Keratinocyte (primary cell): ENCODE data around the gene PIGT. TPM values are rescaled to one million over a fixed set of nuclear protein-coding genes. Genes with fewer than 3 reads are reported as not detected.

Source experiments
- DNase-seq: peaks from one replicate; pipeline ENCODE4 v3.0.0-alpha.2; 2011; ENCODE audit warnings: low read depth, missing footprints, low spot score
- FAIRE-seq: peaks from 2 replicates; lab custom pipeline; 2011; peaks lifted over from hg19 to GRCh38; lab: Jason Lieb, UNC
- H2AFZ ChIP-seq: 2 replicates; pipeline ENCODE4 v1.6.0; 2012; ENCODE audit warnings: low read length, control low read depth, inconsistent platforms; ENCODE audit not compliant: control insufficient read depth
- H3K27ac ChIP-seq: 2 replicates; pipeline ENCODE4 v1.5.1; 2011; ENCODE audit warnings: low read length; ENCODE audit not compliant: control insufficient read depth, insufficient read depth
- H3K27me3 ChIP-seq: 3 replicates; pipeline ENCODE4 v1.6.0; 2011; ENCODE audit warnings: low read length; ENCODE audit not compliant: control insufficient read depth, insufficient read depth; ENCODE audit errors: extremely low read depth
- H3K36me3 ChIP-seq, 2 experiments: 2 replicates in 1 of 2; 3 replicates in 1 of 2; pipeline ENCODE4 v1.5.1; 2011; ENCODE audit warnings: low read length in 2 of 2, mild to moderate bottlenecking in 1 of 2; ENCODE audit not compliant: control insufficient read depth in 2 of 2, insufficient read depth in 2 of 2; ENCODE audit errors: extremely low read depth in 1 of 2
- H3K4me1 ChIP-seq: 3 replicates; pipeline ENCODE4 v1.5.1; 2011; ENCODE audit warnings: low read length; ENCODE audit not compliant: control insufficient read depth, insufficient read depth; ENCODE audit errors: extremely low read depth
- H3K4me2 ChIP-seq: 3 replicates; pipeline ENCODE4 v1.6.0; 2011; ENCODE audit warnings: low read depth, low read length; ENCODE audit not compliant: control insufficient read depth, insufficient read depth; ENCODE audit errors: extremely low read depth
- H3K4me3 ChIP-seq, 3 experiments: fragments of 200-600 bp in 1 of 3; sonication (generic) in 1 of 3; 2 replicates in 2 of 3; 3 replicates in 1 of 3; pipeline ENCODE4 v1.5.1; 2011 to 2016; ENCODE audit warnings: low read length in 3 of 3, mild to moderate bottlenecking in 3 of 3, control low read depth in 2 of 3, inconsistent platforms in 1 of 3, low read depth in 1 of 3, mixed read lengths in 1 of 3, mixed run types in 1 of 3, moderate library complexity in 1 of 3; ENCODE audit not compliant: control insufficient read depth in 2 of 3, insufficient read depth in 2 of 3; ENCODE audit errors: extremely low read depth in 1 of 3
- H3K79me2 ChIP-seq: 2 replicates; pipeline ENCODE4 v1.6.0; 2012; ENCODE audit warnings: low read length; ENCODE audit not compliant: control insufficient read depth, insufficient read depth
- H3K9ac ChIP-seq: 3 replicates; pipeline ENCODE4 v1.6.0; 2011; ENCODE audit warnings: low read length; ENCODE audit not compliant: control insufficient read depth, insufficient read depth; ENCODE audit errors: extremely low read depth
- H3K9me1 ChIP-seq: 3 replicates; pipeline ENCODE4 v1.6.0; 2011; ENCODE audit warnings: low read length; ENCODE audit not compliant: control insufficient read depth, insufficient read depth; ENCODE audit errors: extremely low read depth
- H3K9me3 ChIP-seq: 2 replicates; pipeline ENCODE4 v1.5.1; 2012; ENCODE audit warnings: low read depth, low read length; ENCODE audit not compliant: control insufficient read depth
- H4K20me1 ChIP-seq: 3 replicates; pipeline ENCODE4 v1.6.0; 2011; ENCODE audit warnings: low read length; ENCODE audit not compliant: control insufficient read depth, insufficient read depth; ENCODE audit errors: extremely low read depth
- EZH2 ChIP-seq: IDR thresholded peaks from one replicate; pipeline ENCODE4 v1.6.1; 2012; ENCODE audit warnings: inconsistent platforms, mild to moderate bottlenecking, low read length, moderate library complexity
- dilution Hi-C: fragments of 300-500 bp; cut with MboI; formaldehyde crosslinking; loops from one replicate; pipeline ENCODE4 v1.7.0; 2020; ENCODE audit warnings: low sequenced_read_pairs; ENCODE audit not compliant: extremely low pct_ligation_motif_present
- polyA plus RNA-seq, 5 experiments: library from polyadenylated mRNA; depleted of rRNA in 3 of 5; stranded (reverse) in 3 of 5; stranded (forward) in 1 of 5; unstranded in 1 of 5; fragments of >200 nt; gene quantifications; 1 replicate in 1 of 5; 2 replicates in 3 of 5; 3 replicates in 1 of 5; pipeline versions ENCODE4 v1.2.1 to v1.2.3, GENCODE V29; 2011 to 2012; ENCODE audit warnings: missing spikeins in 2 of 5, low read depth in 1 of 5, low replicate concordance in 1 of 5
- TF ChIP-seq, protein P1 (sequence below), 3 experiments: IDR thresholded peaks in 1 of 3; conservative IDR thresholded peaks in 1 of 3; optimal IDR thresholded peaks in 1 of 3; 2 replicates in 2 of 3; 3 replicates in 1 of 3; pipeline versions ENCODE3 to v1.5.1; 2011; ENCODE audit warnings: low read length in 3 of 3, mild to moderate bottlenecking in 3 of 3, moderate library complexity in 2 of 3, control low read depth in 1 of 3, inconsistent platforms in 1 of 3; ENCODE audit not compliant: insufficient read depth in 2 of 3; ENCODE audit errors: extremely low read depth in 1 of 3

Gene PIGT
- polyA plus RNA-seq, 1 donor (not counting 4 experiments of a cell fraction or from before 2014, with no cell fraction given) = 26.5 TPM

- H4K20me1 ChIP-seq = no peaks in the 10 kb centered on the region
- TF ChIP-seq, protein P1, sequence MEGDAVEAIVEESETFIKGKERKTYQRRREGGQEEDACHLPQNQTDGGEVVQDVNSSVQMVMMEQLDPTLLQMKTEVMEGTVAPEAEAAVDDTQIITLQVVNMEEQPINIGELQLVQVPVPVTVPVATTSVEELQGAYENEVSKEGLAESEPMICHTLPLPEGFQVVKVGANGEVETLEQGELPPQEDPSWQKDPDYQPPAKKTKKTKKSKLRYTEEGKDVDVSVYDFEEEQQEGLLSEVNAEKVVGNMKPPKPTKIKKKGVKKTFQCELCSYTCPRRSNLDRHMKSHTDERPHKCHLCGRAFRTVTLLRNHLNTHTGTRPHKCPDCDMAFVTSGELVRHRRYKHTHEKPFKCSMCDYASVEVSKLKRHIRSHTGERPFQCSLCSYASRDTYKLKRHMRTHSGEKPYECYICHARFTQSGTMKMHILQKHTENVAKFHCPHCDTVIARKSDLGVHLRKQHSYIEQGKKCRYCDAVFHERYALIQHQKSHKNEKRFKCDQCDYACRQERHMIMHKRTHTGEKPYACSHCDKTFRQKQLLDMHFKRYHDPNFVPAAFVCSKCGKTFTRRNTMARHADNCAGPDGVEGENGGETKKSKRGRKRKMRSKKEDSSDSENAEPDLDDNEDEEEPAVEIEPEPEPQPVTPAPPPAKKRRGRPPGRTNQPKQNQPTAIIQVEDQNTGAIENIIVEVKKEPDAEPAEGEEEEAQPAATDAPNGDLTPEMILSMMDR (optimal IDR thresholded peaks at IDR 0.05 in 1 of 3, IDR thresholded peaks at IDR 0.05 in 1 of 3, conservative IDR thresholded peaks at IDR 0.05 in 1 of 3; ENCODE audit: extremely low read depth in 1 of 3, insufficient read depth in 2 of 3, low read length in 3 of 3) = no peak
- no peak for TF ChIP-seq EZH2
- H3K4me2 ChIP-seq = no peak overlapping the region
- FAIRE-seq (no peak), DNase-seq (no peak)
- no peak overlapping the region for H3K9ac ChIP-seq
- H2AFZ ChIP-seq = no peak overlapping the region
- no peaks in the 10 kb centered on the region for H3K79me2 ChIP-seq
- dilution Hi-C loops = no loop called here
- H3K9me3 ChIP-seq = no peaks in the 10 kb centered on the region
- no peaks in the 10 kb centered on the region for H3K27me3 ChIP-seq
- H3K9me1 ChIP-seq = no peaks in the 10 kb centered on the region
- no peak overlapping the region for H3K27ac ChIP-seq
- H3K4me3 ChIP-seq = no peak overlapping the region
- H3K4me1 ChIP-seq = no peaks in the 10 kb centered on the region
- H3K36me3 ChIP-seq = peaks cover 2 to 6% of the 10 kb centered on the region in 2 experiments
Observed at GRCh38 chr20:45429618-45430017, 13.7 kb downstream of the PIGT start.

DNA sequence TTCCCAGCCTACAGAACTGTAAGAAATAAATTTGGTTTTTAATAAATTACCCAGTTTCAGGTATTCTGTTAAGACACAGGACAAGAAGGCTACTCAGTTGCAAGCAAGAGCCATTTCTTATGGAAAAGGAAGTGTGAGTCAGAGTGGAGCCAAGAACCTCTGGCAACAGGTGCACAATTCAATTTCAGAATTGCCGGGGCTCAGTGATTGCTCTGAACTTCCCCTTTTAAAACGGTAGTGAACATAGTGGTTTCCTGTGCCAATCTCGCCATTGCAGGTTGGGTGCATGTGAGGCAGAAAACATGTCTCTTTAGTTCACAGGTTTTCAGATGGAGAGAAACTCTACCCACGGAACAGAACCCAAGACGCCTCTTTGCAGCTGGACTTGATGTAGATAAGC is 16.4 kb downstream of the PIGT start:
- Histone ChIP-seq H3K4me2 (no peak overlapping the region), H2AFZ (no peak overlapping the region), H3K36me3 (peaks cover 0 to 2% of the 10 kb centered on the region in 2 experiments), H3K27ac (no peak overlapping the region), H3K9me1 (no peaks in the 10 kb centered on the region), H3K4me1 (peaks cover 4% of the 10 kb centered on the region), H3K9ac (no peak overlapping the region), H3K9me3 (no peaks in the 10 kb centered on the region), H3K4me3 (no peak overlapping the region), H4K20me1 (no peaks in the 10 kb centered on the region), H3K79me2 (no peaks in the 10 kb centered on the region), H3K27me3 (no peaks in the 10 kb centered on the region)
- FAIRE-seq (no peak), DNase-seq (no peak)
- TF ChIP-seq EZH2 = no peak
- TF ChIP-seq, protein P1 (optimal IDR thresholded peaks at IDR 0.05 in 1 of 3, IDR thresholded peaks at IDR 0.05 in 1 of 3, conservative IDR thresholded peaks at IDR 0.05 in 1 of 3; ENCODE audit: extremely low read depth in 1 of 3, insufficient read depth in 2 of 3, low read length in 3 of 3) = no peak
- dilution Hi-C loops = no loop called here
